ENCODE data around the gene IGSF21.

- TF ChIP-seq CTCF (IDR thresholded peaks at IDR 0.05), result no peak
- TF ChIP-seq POLR2A (IDR thresholded peaks at IDR 0.05), result no peak
Measured at GRCh38 chr1:18407166-18408045, 299.8 kb downstream of the IGSF21 start.
